Activated CD4-positive, CD25-positive, alpha-beta regulatory T cell treated with anti-CD3 and anti-CD28 coated beads, Interleukin-2, amount 50 U/mL, for 24 hours (primary cell): ENCODE data around the gene CALM1.

Source experiments
- ATAC-seq, 2 donors: fragments of 150-1000 bp; cut with Tn5 transposase; one replicate each; pipeline ENCODE4 v1.10.0; 2021; ENCODE audit warnings: mild to moderate bottlenecking in 1 of 2, moderate library complexity in 1 of 2

CALM1 gene

DNA sequence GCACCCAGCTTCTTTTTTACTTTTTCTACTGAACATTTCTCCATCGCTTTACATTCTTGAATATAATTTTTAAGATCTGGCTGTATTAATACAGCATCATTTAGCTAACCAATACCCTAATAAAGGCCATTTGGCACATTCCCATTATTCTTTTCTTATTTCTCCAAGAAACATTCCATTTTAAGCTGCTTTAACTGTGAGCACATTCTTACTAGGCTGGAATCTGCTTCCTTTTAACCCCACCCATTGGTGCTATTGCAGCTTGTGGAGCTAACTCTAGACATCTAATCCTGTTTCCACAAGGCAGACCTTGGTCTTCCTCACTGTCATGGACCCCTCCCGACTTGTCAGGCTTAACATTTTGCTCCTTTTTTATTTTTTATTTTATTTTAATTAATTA is 15.2 kb downstream of the CALM1 start:
- no peak for ATAC-seq

DNA sequence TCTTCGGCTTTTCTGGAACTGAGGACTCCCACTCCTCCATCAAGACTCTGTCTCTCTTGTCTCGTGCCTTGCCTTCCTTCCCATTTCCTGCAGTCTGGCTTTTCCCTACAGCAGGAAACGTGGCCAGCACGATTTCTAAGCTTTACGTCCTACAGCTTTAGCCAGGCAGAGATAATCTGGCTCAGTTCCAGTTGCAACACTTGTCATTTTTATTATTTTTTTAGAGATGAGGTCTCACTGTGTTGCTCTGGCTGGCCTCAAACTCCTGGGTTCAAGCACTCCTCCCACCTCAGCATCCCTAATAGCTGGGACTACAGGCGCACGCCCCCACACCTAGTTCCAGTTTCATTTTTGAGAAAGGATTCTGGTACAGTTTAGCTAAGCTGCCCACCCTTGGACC is 19.9 kb downstream of the CALM1 start:
- ATAC-seq: no peak

DNA sequence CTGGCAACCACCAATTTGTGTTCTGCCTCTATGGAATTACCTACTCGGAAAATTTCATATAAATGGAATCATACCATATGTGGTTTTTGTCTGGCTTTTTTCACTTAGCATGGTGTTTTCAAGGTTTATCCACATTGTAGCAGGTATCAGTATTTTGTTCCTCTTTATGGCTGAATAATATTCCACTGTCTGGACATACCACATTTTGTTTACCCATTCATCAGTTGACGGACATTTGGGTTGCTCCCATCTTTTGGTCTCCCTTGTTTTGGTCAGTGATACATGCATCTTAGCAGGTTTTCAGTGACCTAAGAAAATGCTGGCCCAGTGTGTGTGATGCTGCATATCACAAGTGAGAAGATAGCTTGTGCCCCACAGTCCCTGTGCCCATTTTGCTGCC is 21.2 kb downstream of the CALM1 start:
- ATAC-seq: no peak

DNA sequence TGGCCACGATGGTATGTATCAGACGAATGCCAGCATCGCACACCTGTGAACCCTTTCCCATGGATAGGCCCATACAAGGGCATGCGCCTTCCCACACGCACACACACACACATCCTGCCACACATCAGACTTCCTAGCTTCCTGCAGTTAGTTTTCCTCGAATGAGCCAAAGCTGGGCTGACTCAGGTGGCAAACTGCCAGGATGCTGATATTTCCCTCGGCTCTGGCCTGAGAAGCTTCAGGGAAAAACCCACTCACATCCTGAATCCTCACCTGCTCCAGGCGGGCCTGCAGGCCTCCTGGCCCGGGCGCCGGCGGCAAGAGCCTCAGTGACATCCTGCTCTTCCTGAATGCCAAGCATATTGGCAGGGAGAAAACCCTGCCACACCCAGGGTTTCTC is 22.4 kb downstream of the CALM1 start:
- ATAC-seq: no peak

DNA sequence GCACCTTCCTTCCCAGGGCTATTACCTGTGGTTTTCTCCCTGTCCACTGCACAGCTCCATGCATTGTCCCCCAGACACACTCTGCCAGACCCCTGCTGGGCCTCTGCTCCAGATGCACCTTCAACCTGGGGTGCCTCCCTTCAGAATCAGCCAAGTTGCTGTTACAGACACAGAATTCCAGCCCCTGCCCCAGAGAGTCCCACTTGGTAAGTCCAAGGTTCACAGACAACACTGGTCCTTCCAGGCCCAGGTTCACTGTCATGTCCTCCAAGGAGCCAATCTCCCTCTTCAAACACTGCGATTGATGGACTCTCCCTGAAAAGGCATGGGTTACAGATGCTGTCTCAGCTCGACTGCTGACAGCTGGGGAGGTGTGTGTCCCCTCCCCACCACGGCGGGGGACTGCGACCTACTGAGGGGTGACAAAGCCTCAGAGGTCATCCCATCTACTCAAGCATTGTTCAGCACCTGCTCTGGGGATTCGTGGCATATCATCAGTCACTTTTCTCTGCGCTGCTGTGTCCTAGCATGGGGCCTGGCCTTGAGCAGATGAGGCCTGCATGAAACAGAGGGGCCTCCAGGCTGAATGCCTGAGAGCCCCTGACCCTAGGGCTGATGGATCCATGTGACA is 24.3 kb downstream of the CALM1 start:
- no peak for ATAC-seq

DNA sequence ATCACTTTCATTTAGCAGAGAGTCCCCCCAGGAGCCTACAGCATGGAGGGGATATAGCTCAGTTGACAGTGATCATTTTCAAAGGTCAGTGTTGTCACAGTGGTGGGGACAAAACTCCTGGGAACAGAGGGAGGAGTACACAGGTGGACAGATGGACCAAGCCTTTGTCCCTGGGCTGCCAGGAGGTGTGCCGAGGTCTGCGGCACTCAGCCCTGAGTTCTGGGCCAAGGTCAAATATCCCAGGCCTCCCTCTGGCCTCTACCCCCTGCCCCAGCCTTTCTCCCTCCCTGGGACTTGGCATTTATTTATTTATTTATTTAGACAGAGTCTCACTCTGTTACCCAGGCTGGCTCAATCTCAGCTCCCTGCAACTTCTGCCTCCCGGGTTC is 24.8 kb downstream of the CALM1 start:
- no peak for ATAC-seq

DNA sequence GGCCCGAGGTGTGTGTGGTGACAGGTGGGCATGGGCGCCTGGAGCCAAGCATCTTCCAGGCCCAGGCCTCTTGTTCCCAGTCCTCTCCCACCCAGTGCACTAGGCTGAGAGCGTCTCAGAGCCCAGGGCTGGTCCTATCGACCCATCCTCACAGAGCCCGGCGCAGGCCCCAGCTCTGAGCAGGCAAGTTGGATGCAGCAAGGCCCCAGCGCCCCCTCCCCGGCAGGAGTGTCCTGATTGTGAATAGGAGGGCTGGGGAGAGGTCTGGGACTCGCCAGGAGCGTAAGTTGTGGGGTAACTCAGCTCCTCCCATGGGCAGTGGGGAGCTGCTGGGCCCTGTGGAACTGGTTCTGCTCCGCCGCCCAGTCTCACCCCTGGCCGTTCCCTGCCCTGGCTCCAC is 26.3 kb downstream of the CALM1 start:
- no peak for ATAC-seq

DNA sequence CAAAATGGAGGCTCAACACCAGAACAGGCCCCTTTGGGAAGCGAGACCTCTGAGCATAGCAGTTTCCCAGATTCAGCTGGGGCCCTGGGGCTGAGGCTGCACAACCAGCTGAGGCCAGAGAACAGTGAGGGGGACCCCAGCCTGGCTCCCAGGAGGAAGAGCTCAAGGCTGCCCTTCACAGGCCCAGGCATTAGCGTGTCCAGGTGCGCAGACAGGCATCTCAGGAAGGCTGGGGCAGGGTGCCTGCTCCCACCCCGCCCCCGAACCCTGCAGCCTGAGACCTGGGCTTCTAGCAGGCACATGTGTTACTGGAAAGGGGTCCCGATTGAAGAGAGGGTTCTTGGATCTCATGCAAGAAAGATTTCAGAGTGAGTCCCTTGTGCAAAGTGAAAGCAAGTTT is 27.2 kb downstream of the CALM1 start:
- ATAC-seq: no peak

DNA sequence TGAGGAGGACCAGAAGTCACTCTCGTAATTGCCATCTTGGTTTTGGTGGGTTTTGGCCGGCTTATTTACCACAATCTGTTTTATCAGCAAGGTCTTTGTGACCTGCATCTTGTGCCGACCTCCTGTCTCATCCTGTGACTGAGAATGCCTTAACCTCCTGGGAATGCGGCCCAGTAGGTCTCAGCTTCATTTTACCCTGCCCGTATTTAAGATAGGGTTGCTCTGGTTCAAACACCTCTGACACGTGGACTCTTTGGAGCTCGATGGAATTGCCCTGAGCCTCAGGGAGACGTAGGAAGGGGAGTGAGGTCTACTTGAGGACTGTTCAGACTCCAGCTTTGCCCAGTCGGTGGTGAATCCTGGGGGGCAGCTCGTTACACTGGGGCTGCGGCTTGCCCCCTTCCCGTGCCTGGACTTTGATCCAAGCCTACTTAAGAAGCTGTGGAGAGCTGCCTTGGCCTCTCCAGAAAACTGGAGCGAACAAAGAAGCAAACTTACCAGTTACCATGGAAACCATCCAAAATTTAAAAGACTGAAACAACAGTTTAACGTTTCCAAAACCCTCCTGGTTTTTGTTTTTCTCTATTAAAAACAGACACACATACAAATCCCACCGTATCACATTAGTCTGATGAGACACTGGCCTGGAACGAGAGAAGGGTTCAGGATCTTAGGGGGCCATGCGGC is 28.0 kb downstream of the CALM1 start:
- ATAC-seq: no peak

DNA sequence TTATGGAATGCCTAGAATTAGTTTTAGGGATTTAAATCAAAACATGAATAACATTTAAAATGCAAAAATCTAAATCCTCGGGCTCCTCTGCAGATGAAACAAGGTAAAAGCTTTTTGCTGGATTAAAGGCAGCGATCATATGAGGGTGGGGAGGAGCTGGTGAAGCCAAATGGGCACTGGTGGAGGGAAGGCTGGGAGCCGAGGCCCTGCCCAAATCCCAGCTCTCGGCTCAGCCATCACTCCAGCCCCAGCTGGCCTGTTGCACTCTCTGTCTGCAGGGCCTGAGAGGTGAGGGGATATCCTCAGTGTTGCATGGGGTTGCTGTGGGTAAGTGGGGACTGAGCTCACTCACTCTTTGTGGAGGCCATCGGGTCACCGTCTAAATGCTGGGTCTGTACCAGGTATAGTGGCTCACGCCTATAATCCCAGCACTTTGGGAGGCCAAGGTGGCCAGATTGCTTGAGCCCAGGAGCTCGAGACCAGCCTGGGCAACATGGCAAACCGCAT is 28.6 kb downstream of the CALM1 start:
- no peak for ATAC-seq

DNA sequence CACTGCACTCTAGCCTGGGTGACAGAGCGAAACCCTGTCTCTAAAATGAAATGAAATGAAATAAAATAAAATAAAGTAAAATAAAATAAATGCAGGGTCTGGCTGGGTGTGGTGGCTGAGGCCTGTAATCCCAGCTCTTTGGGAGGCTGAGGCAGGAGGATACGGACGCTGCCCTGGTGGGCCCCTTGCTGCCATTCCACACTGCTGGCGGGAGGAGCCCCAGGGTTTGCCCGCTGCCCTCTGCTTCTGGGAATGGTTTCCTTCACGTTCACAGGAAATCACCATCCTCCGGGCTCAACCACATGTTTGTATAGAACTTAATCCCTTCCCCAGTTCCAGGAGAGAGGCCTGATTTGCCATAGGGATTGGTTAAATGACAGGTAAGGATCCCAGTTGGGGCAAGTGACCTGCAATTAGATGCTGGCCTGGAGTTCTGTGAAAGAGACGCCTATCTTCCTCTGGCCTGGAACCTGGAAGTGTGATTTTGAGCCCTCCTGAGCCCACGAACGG is 29.3 kb downstream of the CALM1 start:
- no peak for ATAC-seq

DNA sequence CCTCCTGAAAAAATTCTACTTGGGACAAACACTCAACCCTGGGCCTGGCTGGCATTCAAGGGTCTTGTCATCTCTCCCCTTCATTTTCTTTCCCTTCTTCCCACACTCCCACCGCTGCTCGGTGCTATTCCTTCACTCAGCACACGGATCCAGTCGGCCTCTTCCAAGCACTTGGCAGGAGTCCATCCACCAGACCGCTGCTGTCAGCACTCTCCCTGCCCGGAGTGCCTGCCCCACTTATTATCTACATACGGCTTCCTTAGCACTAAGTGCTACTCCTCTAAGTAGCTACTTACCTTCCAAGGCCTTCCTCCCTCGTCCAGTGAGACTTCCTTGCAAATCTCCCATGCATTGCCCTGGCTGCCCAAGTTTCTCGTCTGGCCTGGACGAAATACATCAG is 29.8 kb downstream of the CALM1 start:
- ATAC-seq: no peak

DNA sequence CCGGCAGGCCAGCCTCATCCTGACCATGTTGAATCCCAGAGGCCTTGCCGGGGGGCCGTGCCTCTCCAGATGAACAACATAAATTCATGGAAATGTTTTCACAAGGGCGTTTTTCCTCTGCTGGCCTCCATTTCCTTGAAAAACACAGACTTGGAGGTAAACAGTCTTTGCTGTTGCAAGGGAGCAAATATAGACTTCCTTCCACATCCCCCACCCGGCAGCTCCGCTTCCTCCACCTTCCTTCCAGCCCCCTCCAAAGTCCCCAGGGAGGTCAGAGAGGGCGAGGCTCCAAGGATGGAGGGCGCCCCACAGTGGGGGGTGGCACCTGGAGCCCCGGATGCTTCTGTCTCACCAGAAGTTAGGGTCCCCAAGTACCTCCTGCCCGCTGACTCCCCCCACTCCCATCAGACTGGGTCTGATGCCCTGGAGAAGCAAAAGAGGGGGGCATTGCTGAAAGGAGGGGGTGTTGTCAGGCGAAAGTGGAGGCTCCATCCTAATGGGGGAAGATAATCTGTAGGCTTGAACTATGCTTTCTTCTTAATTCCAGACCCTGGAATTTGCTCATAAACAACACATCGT is 31.1 kb downstream of the CALM1 start:
- ATAC-seq: no peak

DNA sequence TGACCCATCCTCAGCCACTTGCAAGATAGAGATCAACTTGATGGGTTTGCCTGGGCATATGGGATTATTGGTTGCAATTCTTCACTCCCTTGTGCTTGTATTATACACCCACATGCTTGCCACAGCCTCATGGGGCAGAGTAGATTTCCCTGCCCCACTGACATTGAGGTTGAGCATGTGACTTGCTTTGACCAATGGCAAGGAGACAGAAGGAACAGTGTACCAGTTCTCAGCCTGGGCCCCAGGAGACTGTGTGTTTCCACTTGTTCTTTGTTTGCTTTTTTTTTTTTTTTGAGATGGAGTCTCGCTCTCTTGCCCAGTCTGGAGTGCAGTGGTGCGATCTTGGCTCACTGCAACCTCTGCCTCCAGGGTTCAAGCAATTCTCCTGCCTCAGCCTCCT is 31.8 kb downstream of the CALM1 start:
- ATAC-seq: no peak

DNA sequence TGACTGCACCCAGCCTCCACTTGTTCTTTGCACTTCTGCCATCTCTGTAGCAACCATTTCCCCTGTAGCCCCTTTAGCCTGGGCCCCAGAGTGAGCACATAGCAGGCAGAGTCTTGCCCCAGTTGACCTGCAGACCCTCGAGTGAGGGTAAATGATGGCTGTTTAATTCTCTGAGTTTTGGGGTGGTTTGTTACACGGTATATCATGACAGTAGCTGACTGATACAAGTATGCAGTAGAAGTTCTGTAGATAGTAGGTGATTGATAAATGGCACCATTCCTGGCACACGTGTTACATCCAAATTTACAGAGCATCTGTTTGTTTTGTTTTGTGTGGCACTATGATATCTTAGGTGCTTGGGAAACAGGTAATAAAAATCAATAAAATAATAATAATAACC is 32.4 kb downstream of the CALM1 start:
- ATAC-seq: no peak

DNA sequence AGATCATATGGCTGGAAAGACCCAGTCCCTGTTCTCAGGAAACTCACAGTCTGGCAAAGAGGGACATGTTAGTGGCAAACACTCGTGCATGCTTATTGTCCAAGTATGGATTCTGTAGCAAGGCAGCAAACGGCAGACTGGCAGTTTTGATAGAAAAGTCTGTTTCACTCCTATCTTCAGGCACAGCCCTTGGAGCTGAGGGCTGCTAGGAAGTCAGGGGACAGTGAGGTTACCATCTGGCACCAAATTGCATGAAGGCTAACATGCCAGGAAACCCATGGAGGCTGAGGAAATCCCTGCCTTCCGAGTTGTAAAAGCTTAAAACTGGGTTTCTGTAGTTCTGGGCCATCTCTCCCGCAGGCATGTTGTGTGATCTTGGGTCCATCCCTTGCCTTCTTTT is 32.9 kb downstream of the CALM1 start:
- ATAC-seq: no peak

DNA sequence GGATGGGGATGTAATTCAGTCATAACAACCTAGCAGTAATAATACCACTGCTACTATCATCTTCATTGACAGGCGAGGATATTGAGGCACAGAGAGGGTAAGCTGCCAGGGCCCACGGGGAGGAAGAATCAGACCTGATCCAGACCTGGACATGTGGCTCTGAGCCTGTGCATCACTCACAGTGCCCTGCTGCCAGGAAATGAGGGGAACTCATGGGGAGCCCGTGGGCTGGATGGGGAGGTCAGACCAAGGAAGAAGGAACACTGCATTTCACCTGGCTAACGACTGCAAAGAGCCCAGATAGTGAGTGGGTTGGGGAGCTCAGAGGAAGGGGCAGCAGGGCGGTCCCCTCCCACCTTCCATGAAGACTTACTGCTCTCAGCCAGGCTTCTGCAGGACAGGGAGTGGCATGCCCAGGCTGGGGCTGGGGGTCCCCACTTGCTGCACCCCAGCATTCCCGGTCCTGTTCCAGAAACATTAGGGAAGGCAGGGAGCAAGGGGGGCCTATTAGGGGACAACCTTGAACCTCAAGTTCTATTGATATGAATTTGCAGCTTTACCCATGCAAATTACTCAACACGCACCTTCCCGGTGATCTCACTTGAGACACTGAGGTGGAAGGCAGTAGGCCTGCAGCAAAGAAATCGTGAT is 37.7 kb downstream of the CALM1 start:
- ATAC-seq: no peak

DNA sequence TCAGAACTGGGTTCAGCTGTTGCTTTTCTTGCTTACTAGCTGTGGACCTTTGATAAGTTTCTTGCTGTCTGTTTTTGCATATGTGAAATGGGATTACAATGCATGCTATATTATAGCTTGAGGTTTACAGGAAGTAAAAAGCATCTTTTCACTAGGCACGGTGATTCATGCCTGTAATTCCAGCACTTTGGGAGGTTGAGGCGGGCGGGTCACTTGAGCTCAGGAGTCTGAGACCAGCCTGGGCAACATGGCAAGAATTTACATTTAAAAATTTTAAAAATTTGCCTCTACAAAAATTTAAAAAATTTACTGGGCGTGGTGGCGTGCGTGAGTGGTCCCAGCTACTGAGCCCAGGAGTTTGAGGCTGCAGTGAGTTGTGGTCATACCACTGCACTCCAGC is 42.0 kb downstream of the CALM1 start:
- ATAC-seq: no peak

DNA sequence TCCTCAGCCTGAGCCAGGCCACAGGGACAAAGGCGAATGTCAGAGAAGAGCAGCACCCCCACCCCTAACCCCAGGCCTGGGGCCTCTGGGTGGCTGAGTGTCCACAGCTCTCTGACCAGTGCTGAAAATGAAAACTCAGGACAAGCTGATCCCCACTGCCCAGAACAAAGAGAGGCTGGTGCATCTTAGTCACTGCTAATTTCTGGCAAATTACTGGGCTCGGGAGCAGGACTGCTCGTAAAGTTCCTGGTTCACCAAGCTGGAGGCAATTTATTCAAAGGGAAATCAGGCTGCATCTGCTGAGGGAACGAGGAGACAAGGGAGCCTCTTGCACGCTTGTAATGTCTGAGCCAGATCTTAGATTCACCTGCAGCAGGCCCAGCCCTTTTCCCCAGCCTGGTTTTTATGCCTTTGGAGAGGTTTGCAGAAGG is 43.2 kb downstream of the CALM1 start:
- no peak for ATAC-seq

DNA sequence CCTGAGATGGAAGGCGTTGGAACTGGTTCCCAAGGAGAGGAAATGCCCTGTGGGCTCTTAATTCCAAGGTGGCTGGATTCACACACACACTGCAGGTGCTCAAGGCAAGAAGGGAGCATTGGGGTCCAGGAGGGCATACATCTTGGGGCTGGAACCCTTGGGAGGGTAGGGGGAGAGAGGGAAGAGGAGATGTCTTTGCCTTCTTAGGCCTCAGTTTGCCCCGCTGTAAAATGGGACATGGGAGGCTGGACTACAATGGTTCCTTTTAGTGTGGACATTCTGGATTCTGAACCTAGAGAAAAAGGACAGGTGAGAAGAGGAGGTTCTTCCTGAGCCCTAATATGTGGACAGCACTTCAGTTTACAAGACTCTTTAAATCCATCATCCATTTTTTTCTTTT is 43.8 kb downstream of the CALM1 start:
- no peak for ATAC-seq

DNA sequence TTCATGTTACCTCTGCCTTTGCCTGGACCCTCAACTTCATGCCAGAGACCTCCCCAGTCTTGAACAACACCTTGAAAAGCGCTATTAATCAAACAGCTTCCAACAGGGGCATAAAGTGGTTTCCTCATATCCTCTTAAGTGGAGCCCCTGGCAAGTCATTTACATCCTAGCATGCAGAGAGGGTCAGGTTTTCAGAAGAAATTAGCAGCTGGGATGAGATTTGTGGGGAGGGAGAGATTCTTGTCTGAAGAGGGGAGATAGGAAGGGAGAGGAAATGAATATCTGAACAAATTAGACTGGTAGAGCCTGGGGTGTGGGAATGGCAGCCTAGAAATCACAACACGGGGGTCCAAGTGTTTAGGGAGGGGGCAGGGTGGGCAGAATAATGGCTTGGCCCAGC is 45.6 kb downstream of the CALM1 start:
- no peak for ATAC-seq

DNA sequence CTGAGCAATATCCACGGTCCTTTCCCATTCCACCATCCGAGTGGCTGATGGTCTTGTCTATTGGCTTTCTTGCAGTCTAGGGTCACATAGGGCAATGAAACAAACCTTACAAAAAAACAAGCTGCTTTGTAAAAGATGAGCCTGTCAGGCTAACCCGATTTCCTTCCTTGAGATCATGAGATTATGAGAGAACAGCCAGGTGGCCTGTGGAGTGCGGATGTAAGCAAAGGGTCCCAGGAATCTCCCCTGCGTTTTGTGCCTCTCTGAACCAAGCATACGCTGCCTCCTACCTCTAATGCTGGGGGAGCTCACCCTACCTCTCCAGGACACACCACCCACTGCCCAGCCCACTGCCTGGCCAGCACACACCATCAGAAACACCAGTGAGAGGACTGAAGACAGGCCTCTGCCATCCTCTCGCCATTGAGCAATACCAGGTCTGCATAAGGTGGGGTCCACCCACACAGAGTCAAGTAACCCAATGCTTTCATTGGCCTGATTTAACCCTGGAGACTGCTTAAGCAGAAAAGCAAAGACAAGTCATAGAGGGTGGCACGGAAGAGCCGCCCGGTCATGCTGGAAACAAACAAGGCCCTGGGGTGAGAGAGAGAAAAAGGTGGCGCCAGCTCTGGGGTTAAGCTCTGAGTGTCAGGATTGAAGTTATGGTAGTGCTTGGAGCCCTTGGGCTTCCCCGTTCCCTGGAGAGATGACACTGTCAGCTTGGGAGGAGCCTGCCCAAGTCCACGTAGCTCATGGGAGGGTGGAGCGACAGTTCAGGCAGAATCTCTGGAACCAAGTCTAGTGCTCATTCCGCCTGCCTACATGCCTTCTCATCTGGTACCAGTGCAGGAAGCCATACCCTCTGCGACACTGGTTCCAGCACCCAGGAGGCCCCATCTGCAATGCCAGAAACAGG is 46.6 kb downstream of the CALM1 start:
- ATAC-seq: no peak
